HEK293T (cell line): ENCODE results near the gene LHX3.

ENCODE experiments used
- ARNT ChIP-seq: fragments of 450-650 bp; IDR thresholded peaks from 2 replicates; pipeline ENCODE4 v1.6.1; 2017; ENCODE audit warnings: mild to moderate bottlenecking
- BHLHE40 ChIP-seq: fragments of 450-650 bp; IDR thresholded peaks from 2 replicates; pipeline ENCODE4 v1.6.1; 2016; ENCODE audit warnings: mild to moderate bottlenecking, moderate library complexity, borderline replicate concordance
- CTBP1 ChIP-seq: fragments of 450-650 bp; IDR thresholded peaks from 2 replicates; pipeline ENCODE4 v1.6.1; 2016; ENCODE audit warnings: borderline replicate concordance
- NFRKB ChIP-seq: fragments of 450-650 bp; IDR thresholded peaks from 2 replicates; pipeline ENCODE4 v1.6.1; 2016; ENCODE audit warnings: mild to moderate bottlenecking, moderate library complexity
- SP1 ChIP-seq: fragments of 450-650 bp; IDR thresholded peaks from 2 replicates; pipeline ENCODE4 v1.6.1; 2017
- TARDBP ChIP-seq: fragments of 450-650 bp; IDR thresholded peaks from 2 replicates; pipeline ENCODE4 v1.6.1; 2016
- TF ChIP-seq, protein P1 (sequence below): fragments of 450-650 bp; IDR thresholded peaks from 2 replicates; pipeline ENCODE4 v1.6.1; 2016

DNA sequence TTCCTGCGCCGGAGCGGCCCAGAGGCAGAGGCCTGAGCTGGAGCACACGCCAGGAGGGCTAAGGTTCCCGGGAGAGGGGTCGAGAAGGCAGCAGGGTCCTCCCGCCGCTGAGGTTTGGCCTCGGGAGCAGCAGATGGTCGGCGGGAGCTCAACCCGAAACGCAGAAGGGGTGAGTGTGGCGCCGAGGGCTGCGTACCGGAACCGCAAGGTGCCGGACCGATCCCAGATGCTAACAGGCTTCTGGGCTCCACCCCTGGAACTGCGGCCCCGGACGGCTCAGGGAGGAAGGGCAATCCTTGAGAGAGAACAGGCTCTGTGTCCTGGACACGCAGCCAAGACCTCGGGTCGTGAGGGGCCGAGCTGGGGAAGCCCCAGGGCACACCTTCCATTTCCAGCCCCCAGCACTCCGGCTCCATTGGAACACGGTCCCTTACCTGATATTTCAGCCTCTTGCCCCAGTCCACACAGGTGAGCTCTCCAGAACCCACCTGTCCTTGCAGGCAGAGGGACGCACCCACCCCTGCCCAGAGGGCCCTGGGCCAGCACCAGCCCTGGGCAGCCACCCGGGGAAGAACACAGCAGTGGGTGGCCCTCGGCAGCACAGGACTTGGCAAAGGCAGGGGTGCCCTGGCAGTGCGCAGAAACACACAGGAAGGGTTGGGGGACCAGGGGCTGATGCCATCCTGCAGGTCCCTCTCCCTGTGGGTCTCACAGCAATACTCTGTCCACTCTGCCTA, 1.4 kb downstream of the LHX3 start:
- no peak for TF ChIP-seq TARDBP
- no peak for TF ChIP-seq SP1
- TF ChIP-seq NFRKB, result no peak
- no peak for TF ChIP-seq ARNT
- TF ChIP-seq, protein P1, sequence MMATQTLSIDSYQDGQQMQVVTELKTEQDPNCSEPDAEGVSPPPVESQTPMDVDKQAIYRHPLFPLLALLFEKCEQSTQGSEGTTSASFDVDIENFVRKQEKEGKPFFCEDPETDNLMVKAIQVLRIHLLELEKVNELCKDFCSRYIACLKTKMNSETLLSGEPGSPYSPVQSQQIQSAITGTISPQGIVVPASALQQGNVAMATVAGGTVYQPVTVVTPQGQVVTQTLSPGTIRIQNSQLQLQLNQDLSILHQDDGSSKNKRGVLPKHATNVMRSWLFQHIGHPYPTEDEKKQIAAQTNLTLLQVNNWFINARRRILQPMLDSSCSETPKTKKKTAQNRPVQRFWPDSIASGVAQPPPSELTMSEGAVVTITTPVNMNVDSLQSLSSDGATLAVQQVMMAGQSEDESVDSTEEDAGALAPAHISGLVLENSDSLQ, result no peak
- TF ChIP-seq BHLHE40, result no peak
- TF ChIP-seq CTBP1, result no peak
